Gastrocnemius medialis (tissue), 4 donors: Measurements from ENCODE around the gene B4GALT2.

Experiments
- POLR2A ChIP-seq, 2 donors: fragments of 450-650 bp; IDR thresholded peaks; one replicate each; pipeline ENCODE4 v1.6.1; 2017; ENCODE audit warnings: antibody characterized with exemption in 2 of 2, mild to moderate bottlenecking in 2 of 2, moderate library complexity in 2 of 2
- TF ChIP-seq, protein P1 (sequence below), 5 experiments: fragments of 450-650 bp in 3 of 5; fragments of 200-600 bp in 2 of 5; sonication (generic) in 2 of 5; IDR thresholded peaks in 4 of 5; conservative IDR thresholded peaks in 1 of 5; 1 replicate in 4 of 5; 2 replicates in 1 of 5; pipeline ENCODE4 v1.5.1; 2016 to 2019; ENCODE audit warnings: antibody characterized with exemption in 5 of 5, mild to moderate bottlenecking in 3 of 5, moderate library complexity in 3 of 5

DNA sequence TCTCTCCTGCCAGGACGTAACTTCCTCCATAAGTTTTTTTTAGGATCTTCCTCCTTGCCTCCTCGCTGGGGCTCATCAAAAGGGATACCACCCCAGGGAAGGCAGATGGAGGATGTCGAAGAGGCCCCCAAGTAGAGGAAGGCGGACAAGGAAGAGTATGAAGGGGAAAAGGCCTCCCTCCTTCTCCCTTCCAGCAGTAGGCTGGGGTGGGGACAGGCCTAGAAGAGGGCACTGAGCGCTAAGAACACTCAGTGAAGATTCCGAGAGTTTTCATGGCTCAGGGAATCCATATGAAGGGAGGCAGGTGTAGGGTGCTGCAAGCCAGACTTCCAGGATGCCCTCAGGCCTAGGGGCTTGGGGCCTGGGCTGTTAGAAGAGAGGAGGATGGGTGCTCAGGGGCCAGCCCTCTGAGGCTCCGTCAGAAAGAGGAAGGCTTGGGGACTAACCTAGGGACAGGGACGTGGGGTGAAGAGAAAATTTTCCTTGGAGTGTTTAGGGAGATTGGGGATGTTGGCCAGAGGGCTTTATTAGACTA, 54.1 kb downstream of the B4GALT2 start:
- TF ChIP-seq, protein P1, sequence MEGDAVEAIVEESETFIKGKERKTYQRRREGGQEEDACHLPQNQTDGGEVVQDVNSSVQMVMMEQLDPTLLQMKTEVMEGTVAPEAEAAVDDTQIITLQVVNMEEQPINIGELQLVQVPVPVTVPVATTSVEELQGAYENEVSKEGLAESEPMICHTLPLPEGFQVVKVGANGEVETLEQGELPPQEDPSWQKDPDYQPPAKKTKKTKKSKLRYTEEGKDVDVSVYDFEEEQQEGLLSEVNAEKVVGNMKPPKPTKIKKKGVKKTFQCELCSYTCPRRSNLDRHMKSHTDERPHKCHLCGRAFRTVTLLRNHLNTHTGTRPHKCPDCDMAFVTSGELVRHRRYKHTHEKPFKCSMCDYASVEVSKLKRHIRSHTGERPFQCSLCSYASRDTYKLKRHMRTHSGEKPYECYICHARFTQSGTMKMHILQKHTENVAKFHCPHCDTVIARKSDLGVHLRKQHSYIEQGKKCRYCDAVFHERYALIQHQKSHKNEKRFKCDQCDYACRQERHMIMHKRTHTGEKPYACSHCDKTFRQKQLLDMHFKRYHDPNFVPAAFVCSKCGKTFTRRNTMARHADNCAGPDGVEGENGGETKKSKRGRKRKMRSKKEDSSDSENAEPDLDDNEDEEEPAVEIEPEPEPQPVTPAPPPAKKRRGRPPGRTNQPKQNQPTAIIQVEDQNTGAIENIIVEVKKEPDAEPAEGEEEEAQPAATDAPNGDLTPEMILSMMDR (IDR thresholded peaks at IDR 0.05 in 4 of 5, conservative IDR thresholded peaks at IDR 0.05 in 1 of 5): no peak
- no peak for TF ChIP-seq POLR2A (IDR thresholded peaks at IDR 0.05)
